GM23248 (cell line): ENCODE measurements around the gene SLC19A1.

ENCODE experiments used
- EZH2 ChIP-seq: fragments of 200-600 bp; sonication (generic); IDR thresholded peaks from 2 replicates; pipeline ENCODE4 v1.6.1; 2018; ENCODE audit warnings: antibody characterized with exemption, mild to moderate bottlenecking; ENCODE audit not compliant: insufficient read depth, poor library complexity, severe bottlenecking
- EZH2phosphoT487 ChIP-seq: fragments of 200-600 bp; sonication (generic); IDR thresholded peaks from 2 replicates; pipeline ENCODE4 v1.6.1; 2018; ENCODE audit warnings: antibody characterized with exemption, moderate library complexity, mild to moderate bottlenecking, low read depth; ENCODE audit not compliant: insufficient read depth

- TF ChIP-seq EZH2 (no peak), EZH2phosphoT487 (no peak)
Measured at GRCh38 chr21:45516071-45516670, 26.1 kb downstream of the SLC19A1 start.
